ENCODE data around the gene DDX20. TPM values are rescaled to one million over a fixed set of nuclear protein-coding genes. Genes with fewer than 3 reads are reported as not detected.

The DDX20 gene
- total RNA-seq, 2 experiments from 2014 or later: 14.1 to 17.9 TPM

DNA sequence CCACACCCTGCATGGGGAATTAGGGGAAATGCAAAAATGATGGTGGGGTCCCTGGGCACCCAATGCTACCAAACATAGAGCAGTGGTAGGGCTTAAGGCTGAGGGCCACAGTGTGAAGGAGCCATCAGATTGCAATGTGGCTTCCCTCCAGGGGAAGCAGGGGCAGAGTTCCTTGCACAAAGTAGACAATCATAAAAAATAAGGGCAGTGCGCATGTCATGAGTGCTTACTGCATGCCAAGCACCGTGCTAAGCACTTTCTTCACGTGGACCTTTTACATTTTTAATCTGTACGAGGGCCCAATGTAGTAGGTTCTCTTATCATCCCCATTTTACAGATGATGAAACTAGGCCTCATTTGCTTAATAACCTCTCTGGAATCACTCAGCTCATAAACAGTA is 56.6 kb downstream of the DDX20 start:
- no peak overlapping the region for H3K4me3 Mint-ChIP-seq
- CTCF ChIA-PET: no interaction called here
- no peak overlapping the region for H3K27ac Mint-ChIP-seq
- DNase-seq (no peak), ATAC-seq (no peak)
- H3K9me3 Mint-ChIP-seq (ENCODE audit: low read depth): no peaks in the 10 kb centered on the region
- peaks cover 6% of the 10 kb centered on the region for H3K27me3 Mint-ChIP-seq
- H3K36me3 Mint-ChIP-seq: no peaks in the 10 kb centered on the region
- no peaks in the 10 kb centered on the region for H3K4me1 Mint-ChIP-seq

DNA sequence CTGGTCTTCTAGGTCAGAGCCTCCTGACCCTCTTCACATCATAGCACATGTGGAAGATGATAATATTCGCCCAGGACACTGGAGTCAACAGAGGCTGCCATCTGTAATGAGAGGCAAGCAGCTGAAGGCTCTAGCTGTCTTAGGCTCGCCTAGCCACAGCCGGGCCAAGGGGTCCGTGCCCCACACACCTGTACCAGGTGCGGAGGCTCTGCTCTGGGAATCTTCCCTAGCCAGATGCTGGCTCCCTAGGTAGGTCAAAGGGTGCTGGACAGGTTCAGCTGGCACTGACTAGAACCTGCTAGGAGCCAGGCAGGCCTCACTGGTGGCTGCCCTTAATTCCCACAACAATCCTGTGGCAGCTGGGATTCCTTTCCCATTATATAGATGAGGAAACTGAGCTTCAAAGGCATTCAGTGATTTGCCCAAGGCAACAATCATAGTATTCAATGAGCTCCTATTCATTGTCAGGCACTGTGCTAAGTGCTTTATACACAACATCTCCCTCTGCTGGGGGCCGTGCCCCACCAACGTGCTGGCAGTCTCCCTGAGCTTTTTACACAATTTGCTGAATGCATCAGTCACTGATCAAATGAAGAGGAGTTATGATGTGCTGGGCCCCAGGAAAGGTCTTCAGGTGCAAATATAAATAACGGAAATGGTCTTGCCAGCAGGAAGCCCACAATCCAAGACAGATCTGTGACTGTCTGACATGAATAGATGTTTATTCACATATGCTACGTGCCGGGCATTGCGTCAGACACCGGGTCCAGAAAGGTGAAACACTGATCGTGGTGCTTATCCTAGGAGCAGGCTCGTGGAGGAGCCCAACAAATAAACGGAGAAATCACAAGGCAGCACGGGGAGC is 58.0 kb downstream of the DDX20 start:
- CTCF ChIA-PET: no interaction called here
- no peak overlapping the region for H3K27ac Mint-ChIP-seq
- H3K4me3 Mint-ChIP-seq: no peak overlapping the region
- no peaks in the 10 kb centered on the region for H3K36me3 Mint-ChIP-seq
- ATAC-seq (no peak), DNase-seq (no peak)
- no peaks in the 10 kb centered on the region for H3K4me1 Mint-ChIP-seq
- no peaks in the 10 kb centered on the region for H3K9me3 Mint-ChIP-seq (ENCODE audit: low read depth)
- H3K27me3 Mint-ChIP-seq: peaks cover 2% of the 10 kb centered on the region

DNA sequence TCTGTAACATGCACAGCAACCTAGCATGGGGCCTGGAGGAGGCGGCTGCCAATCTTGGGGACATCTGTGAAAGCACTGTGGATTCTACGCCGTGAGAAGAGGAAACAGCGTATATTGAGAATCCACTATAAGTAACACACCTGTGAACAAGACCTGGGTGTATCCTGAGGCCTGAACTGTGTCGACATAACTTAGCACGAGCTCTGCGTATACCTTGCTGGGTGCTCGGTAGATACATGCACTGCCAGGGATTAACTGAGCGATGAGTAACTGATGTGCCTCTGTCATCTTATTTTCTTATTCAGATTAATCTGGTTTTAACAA is 58.6 kb downstream of the DDX20 start:
- ATAC-seq (no peak), DNase-seq (no peak)
- CTCF ChIA-PET: no interaction called here
- H3K27ac Mint-ChIP-seq: no peak overlapping the region
- no peaks in the 10 kb centered on the region for H3K9me3 Mint-ChIP-seq (ENCODE audit: low read depth)
- H3K4me1 Mint-ChIP-seq: no peaks in the 10 kb centered on the region
- no peaks in the 10 kb centered on the region for H3K36me3 Mint-ChIP-seq
- H3K27me3 Mint-ChIP-seq: peaks cover 2% of the 10 kb centered on the region
- no peak overlapping the region for H3K4me3 Mint-ChIP-seq

GRCh38 chr1:111814642-111815041 is 58.9 kb downstream of the DDX20 start:
- H3K4me1 Mint-ChIP-seq: no peaks in the 10 kb centered on the region

More at GRCh38 chr1:111814642-111815041, 58.9 kb downstream of the DDX20 start:
- Mint-ChIP-seq H3K4me3 (no peak overlapping the region), H3K27me3 (peaks cover 2% of the 10 kb centered on the region), H3K27ac (no peak overlapping the region), H3K9me3 (ENCODE audit: low read depth) (no peaks in the 10 kb centered on the region), H3K36me3 (no peaks in the 10 kb centered on the region)
- ATAC-seq: no peak
- no peak for DNase-seq
- CTCF ChIA-PET: no interaction called here

Other genes with a start within 250 kb of the DDX20 start
- 100 to 1,000 TPM; 161 to 224 TPM for gene RAP1A, start 136.1 kb upstream of the DDX20 start, total RNA-seq
- gene INKA2, start 16.5 kb upstream of the DDX20 start, total RNA-seq: 1 to 10 TPM; 1.7 to 1.9 TPM
- not detected for gene KCND3, start 233.8 kb downstream of the DDX20 start, total RNA-seq